ENCODE measurements around the gene TEX264. TPM values are rescaled to one million over a fixed set of nuclear protein-coding genes. Genes with fewer than 3 reads are reported as not detected.

Gene TEX264
- total RNA-seq, 1 donor: 56.1 TPM

GRCh38 chr3:51673181-51673801, 2.2 kb downstream of the TEX264 start:
- peaks cover 8% of the 10 kb centered on the region for H3K36me3 ChIP-seq (ENCODE audit: insufficient read depth, low read length)
- H3K79me2 ChIP-seq (ENCODE audit: insufficient read depth, low read length): peaks cover 35% of the 10 kb centered on the region
- no peak overlapping the region for H2AFZ ChIP-seq (ENCODE audit: low read length)
- H3K4me2 ChIP-seq (ENCODE audit: insufficient read depth, low read length): no peak overlapping the region
- H3K27me3 ChIP-seq (ENCODE audit: insufficient read depth, low read length): no peaks in the 10 kb centered on the region
- DNase-seq (ENCODE audit: insufficient read length, low spot score, missing footprints): no peak
- no peak overlapping the region for H3K4me3 ChIP-seq (ENCODE audit: insufficient read depth, low read length)
- H3K9me3 ChIP-seq (ENCODE audit: low read depth, low read length): no peaks in the 10 kb centered on the region
- TF ChIP-seq CTCF (IDR thresholded peaks at IDR 0.05; ENCODE audit: extremely low read depth, low read depth, low read length): no peak
- H4K20me1 ChIP-seq (ENCODE audit: insufficient read depth, low read length): peaks cover 40% of the 10 kb centered on the region
- H3K27ac ChIP-seq (ENCODE audit: low read depth, low read length): no peak overlapping the region
- peaks cover 31% of the 10 kb centered on the region for H3K4me1 ChIP-seq (ENCODE audit: insufficient read depth, low read length)

- Histone ChIP-seq H3K9me3 (ENCODE audit: low read depth, low read length) (no peaks in the 10 kb centered on the region), H3K27ac (ENCODE audit: low read depth, low read length) (no peak overlapping the region), H3K4me1 (ENCODE audit: insufficient read depth, low read length) (peaks cover 26% of the 10 kb centered on the region), H3K36me3 (ENCODE audit: insufficient read depth, low read length) (peaks cover 12% of the 10 kb centered on the region), H3K4me3 (ENCODE audit: insufficient read depth, low read length) (no peak overlapping the region), H3K79me2 (ENCODE audit: insufficient read depth, low read length) (peaks cover 43% of the 10 kb centered on the region), H2AFZ (ENCODE audit: low read length) (no peak overlapping the region), H4K20me1 (ENCODE audit: insufficient read depth, low read length) (peaks cover 40% of the 10 kb centered on the region), H3K4me2 (ENCODE audit: insufficient read depth, low read length) (no peak overlapping the region), H3K27me3 (ENCODE audit: insufficient read depth, low read length) (no peaks in the 10 kb centered on the region)
- no peak for TF ChIP-seq CTCF (IDR thresholded peaks at IDR 0.05; ENCODE audit: extremely low read depth, low read depth, low read length)
- DNase-seq (ENCODE audit: insufficient read length, low spot score, missing footprints): no peak
Measured at GRCh38 chr3:51673802-51674654, 3.0 kb downstream of the TEX264 start.

GRCh38 chr3:51675201-51675611, 4.2 kb downstream of the TEX264 start:
- Histone ChIP-seq H2AFZ (ENCODE audit: low read length) (no peak overlapping the region), H4K20me1 (ENCODE audit: insufficient read depth, low read length) (peaks cover 35% of the 10 kb centered on the region), H3K36me3 (ENCODE audit: insufficient read depth, low read length) (peaks cover 12% of the 10 kb centered on the region), H3K27ac (ENCODE audit: low read depth, low read length) (peak overlapping the region; percentile 36), H3K4me1 (ENCODE audit: insufficient read depth, low read length) (peaks cover 24% of the 10 kb centered on the region), H3K9me3 (ENCODE audit: low read depth, low read length) (no peaks in the 10 kb centered on the region), H3K27me3 (ENCODE audit: insufficient read depth, low read length) (no peaks in the 10 kb centered on the region), H3K4me3 (ENCODE audit: insufficient read depth, low read length) (no peak overlapping the region), H3K4me2 (ENCODE audit: insufficient read depth, low read length) (no peak overlapping the region), H3K79me2 (ENCODE audit: insufficient read depth, low read length) (peaks cover 53% of the 10 kb centered on the region)
- DNase-seq (ENCODE audit: insufficient read length, low spot score, missing footprints): peak; percentile 96
- no peak for TF ChIP-seq CTCF (IDR thresholded peaks at IDR 0.05; ENCODE audit: extremely low read depth, low read depth, low read length)

- peaks cover 12% of the 10 kb centered on the region for H3K36me3 ChIP-seq (ENCODE audit: insufficient read depth, low read length)
- no peaks in the 10 kb centered on the region for H3K9me3 ChIP-seq (ENCODE audit: low read depth, low read length)
- H4K20me1 ChIP-seq (ENCODE audit: insufficient read depth, low read length): peaks cover 43% of the 10 kb centered on the region
- H3K79me2 ChIP-seq (ENCODE audit: insufficient read depth, low read length): peaks cover 56% of the 10 kb centered on the region
- no peak for DNase-seq (ENCODE audit: insufficient read length, low spot score, missing footprints)
- no peak overlapping the region for H3K27ac ChIP-seq (ENCODE audit: low read depth, low read length)
- H2AFZ ChIP-seq (ENCODE audit: low read length): no peak overlapping the region
- peaks cover 24% of the 10 kb centered on the region for H3K4me1 ChIP-seq (ENCODE audit: insufficient read depth, low read length)
- TF ChIP-seq CTCF (IDR thresholded peaks at IDR 0.05; ENCODE audit: extremely low read depth, low read depth, low read length): no peak
- H3K4me2 ChIP-seq (ENCODE audit: insufficient read depth, low read length): no peak overlapping the region
- H3K27me3 ChIP-seq (ENCODE audit: insufficient read depth, low read length): no peaks in the 10 kb centered on the region
- no peak overlapping the region for H3K4me3 ChIP-seq (ENCODE audit: insufficient read depth, low read length)
Measured at GRCh38 chr3:51676102-51676640, 5.1 kb downstream of the TEX264 start.

Measured in osteoblast (primary cell).